SK-N-SH (cell line): ENCODE measurements around the gene SNX8. TPM values are rescaled to one million over a fixed set of nuclear protein-coding genes. Genes with fewer than 3 reads are reported as not detected.

Experiments
- CTCF ChIA-PET: fragments of 300-600, 350-600 bp; formaldehyde crosslinking; extraction: SDS; loops from one replicate; lab custom pipeline; 2021; lab: Yijun Ruan, JAX
- POLR2A ChIA-PET: fragments of 350-600 bp; sonication (Branson Sonifier 250); formaldehyde crosslinking; extraction: SDS; loops from one replicate; lab custom pipeline; 2020; ENCODE audit warnings: antibody characterized with exemption, inconsistent platforms; lab: Yijun Ruan, JAX
- DNase-seq: peaks from one replicate; pipeline ENCODE4 v3.0.0; 2012
- H2AFZ ChIP-seq: fragments of 200-600 bp; sonication (generic); 2 replicates; pipeline ENCODE4 v1.8.1; 2016; ENCODE audit warnings: antibody characterized with exemption, mild to moderate bottlenecking, low read depth
- H3F3A ChIP-seq: fragments of 200-600 bp; sonication (generic); replicated peaks from 2 replicates; pipeline ENCODE3; 2016; ENCODE audit warnings: antibody characterized with exemption, mild to moderate bottlenecking; ENCODE audit not compliant: insufficient read depth
- H3K27ac ChIP-seq, 2 experiments: fragments of 200-500 bp in 1 of 2; fragments of 200-600 bp in 1 of 2; sonication (Bioruptor generic) in 1 of 2; sonication (generic), shearing (Covaris generic) in 1 of 2; 2 replicates each; pipeline versions ENCODE4 v1.5.1 to v1.6.1; 2014 to 2016; ENCODE audit warnings: low read depth in 2 of 2, inconsistent platforms in 1 of 2, low read length in 1 of 2, mild to moderate bottlenecking in 1 of 2, mixed read lengths in 1 of 2
- H3K27me3 ChIP-seq: fragments of 200-600 bp; sonication (generic), shearing (Covaris generic); 2 replicates; pipeline ENCODE4 v1.6.1; 2016; ENCODE audit warnings: mixed run types; ENCODE audit not compliant: insufficient read depth
- H3K36me3 ChIP-seq, 2 experiments: fragments of 200-500 bp in 1 of 2; fragments of 200-600 bp in 1 of 2; sonication (Bioruptor generic) in 1 of 2; sonication (generic) in 1 of 2; replicated peaks in 1 of 2; 2 replicates each; pipeline versions ENCODE3 to v1.5.1; 2014 to 2016; ENCODE audit warnings: low read length in 1 of 2, mild to moderate bottlenecking in 1 of 2; ENCODE audit not compliant: insufficient read depth in 2 of 2, control insufficient read depth in 1 of 2
- H3K4me1 ChIP-seq, 2 experiments: fragments of 200-500 bp in 1 of 2; fragments of 200-600 bp in 1 of 2; sonication (Bioruptor generic) in 1 of 2; sonication (generic), shearing (Covaris generic) in 1 of 2; 2 replicates each; pipeline versions ENCODE4 v1.5.1 to v1.6.1; 2014 to 2016; ENCODE audit warnings: low read depth in 1 of 2, low read length in 1 of 2, mixed run types in 1 of 2; ENCODE audit not compliant: insufficient read depth in 2 of 2, control insufficient read depth in 1 of 2
- H3K4me2 ChIP-seq: fragments of 200-600 bp; sonication (generic), shearing (Covaris generic); 2 replicates; pipeline ENCODE4 v1.6.1; 2017; ENCODE audit warnings: mixed run types
- H3K4me3 ChIP-seq, 2 experiments: fragments of 200-500 bp in 1 of 2; fragments of 200-600 bp in 1 of 2; sonication (Bioruptor generic) in 1 of 2; sonication (generic), shearing (Covaris generic) in 1 of 2; 2 replicates each; pipeline versions ENCODE4 v1.5.1 to v1.8.1; 2014 to 2016; ENCODE audit warnings: low read depth in 2 of 2, inconsistent platforms in 1 of 2, low read length in 1 of 2, mild to moderate bottlenecking in 1 of 2, mixed read lengths in 1 of 2, moderate library complexity in 1 of 2
- H3K79me2 ChIP-seq: fragments of 200-600 bp; sonication (generic); 2 replicates; pipeline ENCODE4 v1.8.1; 2017; ENCODE audit warnings: mild to moderate bottlenecking; ENCODE audit not compliant: insufficient read depth
- H3K9ac ChIP-seq: fragments of 200-600 bp; sonication (generic); 2 replicates; pipeline ENCODE4 v1.6.1; 2017; ENCODE audit warnings: mixed run types
- H3K9me2 ChIP-seq: fragments of 200-600 bp; sonication (generic); 2 replicates; pipeline ENCODE4 v1.6.1; 2017; ENCODE audit warnings: mixed run types
- H3K9me3 ChIP-seq: fragments of 200-600 bp; sonication (generic); 2 replicates; pipeline ENCODE4 v1.6.1; 2017; ENCODE audit warnings: mixed run types, mild to moderate bottlenecking, moderate library complexity
- H4K20me1 ChIP-seq: fragments of 200-600 bp; sonication (generic); 2 replicates; pipeline ENCODE4 v1.6.1; 2017; ENCODE audit warnings: mild to moderate bottlenecking, mixed run types; ENCODE audit not compliant: insufficient read depth
- ELF1 ChIP-seq: IDR thresholded peaks from 2 replicates; pipeline ENCODE4 v1.4.0; 2012
- EP300 ChIP-seq, 2 experiments: IDR thresholded peaks; 2 replicates each; pipeline versions ENCODE4 v1.4.0 to v1.6.1; 2012; ENCODE audit warnings: borderline replicate concordance in 1 of 2, low read depth in 1 of 2, low read length in 1 of 2
- EZH2phosphoT487 ChIP-seq: fragments of 200-600 bp; sonication (generic); IDR thresholded peaks from 2 replicates; pipeline ENCODE4 v1.6.1; 2017; ENCODE audit warnings: low read depth, mixed run types, mild to moderate bottlenecking, antibody characterized with exemption, moderate library complexity, borderline replicate concordance
- GATA2 ChIP-seq: sonication (generic); formaldehyde crosslinking; IDR thresholded peaks from 2 replicates; pipeline ENCODE4 v1.5.0; 2020; ENCODE audit warnings: mild to moderate bottlenecking, missing genetic modification reagents
- JUND ChIP-seq: IDR thresholded peaks from 2 replicates; pipeline ENCODE4 v1.4.0; 2012
- MXI1 ChIP-seq: IDR thresholded peaks from 2 replicates; pipeline ENCODE4 v1.6.1; 2012; ENCODE audit warnings: mild to moderate bottlenecking, low read depth, low read length, improper control_type of control experiment
- NRF1 ChIP-seq: IDR thresholded peaks from 2 replicates; pipeline ENCODE4 v1.6.1; 2012; ENCODE audit warnings: low read depth, mild to moderate bottlenecking, low read length
- POLR2AphosphoS5 ChIP-seq: IDR thresholded peaks from 2 replicates; pipeline ENCODE4 v1.6.1; 2012; ENCODE audit warnings: low read depth, low read length
- RCOR1 ChIP-seq: fragments of 150-350 bp; IDR thresholded peaks from 2 replicates; pipeline ENCODE4 v1.6.1; 2017; ENCODE audit warnings: antibody characterized with exemption, low read length
- RFX5 ChIP-seq: IDR thresholded peaks from 2 replicates; pipeline ENCODE4 v1.6.1; 2012; ENCODE audit warnings: mild to moderate bottlenecking, improper control_type of control experiment, low read length
- RXRA ChIP-seq: IDR thresholded peaks from 2 replicates; pipeline ENCODE4 v1.4.0; 2012; ENCODE audit warnings: low read depth, mild to moderate bottlenecking, borderline replicate concordance
- SMC3 ChIP-seq: IDR thresholded peaks from 2 replicates; pipeline ENCODE4 v1.6.1; 2012; ENCODE audit warnings: low read depth, low read length, improper control_type of control experiment
- TCF12 ChIP-seq: IDR thresholded peaks from 2 replicates; pipeline ENCODE4 v1.4.0; 2012
- YY1 ChIP-seq: IDR thresholded peaks from 2 replicates; pipeline ENCODE4 v1.4.0; 2012; ENCODE audit warnings: low read depth, mild to moderate bottlenecking
- ZBTB33 ChIP-seq: IDR thresholded peaks from 2 replicates; pipeline ENCODE4 v1.4.0; 2012; ENCODE audit warnings: low read depth, borderline replicate concordance
- WGBS: methylation state at CpG from one replicate; pipeline ENCODE4 v1.1.6; 2017; ENCODE audit warnings: low lambda C conversion rate; 5-methylcytosine and 5-hydroxymethylcytosine counted together
- polyA plus RNA-seq, 3 experiments: library from polyadenylated mRNA; depleted of rRNA; stranded (reverse); fragments of >200 nt; gene quantifications; 2 replicates each; pipeline ENCODE4 v1.2.3, GENCODE V29; 2012
- TF ChIP-seq, protein P1 (sequence below): IDR thresholded peaks from 2 replicates; pipeline ENCODE4; 2012
- TF ChIP-seq, protein P2 (sequence below): IDR thresholded peaks from 2 replicates; pipeline ENCODE4 v1.6.1; 2012; ENCODE audit warnings: mild to moderate bottlenecking, low read depth, low read length, moderate library complexity

Gene SNX8
- polyA plus RNA-seq, 1 of the 3 experiments (the other 2 are of a cell fraction): 20.6 TPM

- H4K20me1 ChIP-seq: peaks cover 15% of the 10 kb centered on the region; the same call in 1 of the 2 replicates
- no peak overlapping the region for H3K9ac ChIP-seq
- peaks cover 0 to 5% of the 10 kb centered on the region in 2 experiments; a peak in 1 of 4 replicates for H3K4me1 ChIP-seq
- peaks cover 31 to 50% of the 10 kb centered on the region in 2 experiments for H3K36me3 ChIP-seq
- no peak for DNase-seq
- H3K4me3 ChIP-seq: no peak overlapping the region
- peaks cover 49% of the 10 kb centered on the region for H3K79me2 ChIP-seq
- CTCF ChIA-PET: interaction anchor here (2.7 kb wide), 1 partner anchor 14 kb away, joined by 10 read pairs; no protein-coding TSS in a partner anchor
- H3K9me2 ChIP-seq: no peaks in the 10 kb centered on the region
- no peak overlapping the region for H2AFZ ChIP-seq
- TF ChIP-seq EZH2phosphoT487 (no peak), NRF1 (no peak), RCOR1 (no peak), MXI1 (no peak), YY1 (no peak), TCF12 (no peak), GATA2 (CRISPR knock-in tag) (no peak), JUND (no peak), POLR2AphosphoS5 (no peak), RXRA (no peak), SMC3 (no peak), EP300 (IDR thresholded peaks at IDR 0.05; ENCODE audit: borderline replicate concordance in 1 of 2, low read depth in 1 of 2, low read length in 1 of 2) (no peak), RFX5 (no peak), ZBTB33 (no peak), ELF1 (no peak)
- TF ChIP-seq, protein P1, sequence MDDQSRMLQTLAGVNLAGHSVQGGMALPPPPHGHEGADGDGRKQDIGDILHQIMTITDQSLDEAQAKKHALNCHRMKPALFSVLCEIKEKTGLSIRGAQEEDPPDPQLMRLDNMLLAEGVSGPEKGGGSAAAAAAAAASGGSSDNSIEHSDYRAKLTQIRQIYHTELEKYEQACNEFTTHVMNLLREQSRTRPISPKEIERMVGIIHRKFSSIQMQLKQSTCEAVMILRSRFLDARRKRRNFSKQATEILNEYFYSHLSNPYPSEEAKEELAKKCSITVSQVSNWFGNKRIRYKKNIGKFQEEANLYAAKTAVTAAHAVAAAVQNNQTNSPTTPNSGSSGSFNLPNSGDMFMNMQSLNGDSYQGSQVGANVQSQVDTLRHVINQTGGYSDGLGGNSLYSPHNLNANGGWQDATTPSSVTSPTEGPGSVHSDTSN: no peak
- TF ChIP-seq, protein P2, sequence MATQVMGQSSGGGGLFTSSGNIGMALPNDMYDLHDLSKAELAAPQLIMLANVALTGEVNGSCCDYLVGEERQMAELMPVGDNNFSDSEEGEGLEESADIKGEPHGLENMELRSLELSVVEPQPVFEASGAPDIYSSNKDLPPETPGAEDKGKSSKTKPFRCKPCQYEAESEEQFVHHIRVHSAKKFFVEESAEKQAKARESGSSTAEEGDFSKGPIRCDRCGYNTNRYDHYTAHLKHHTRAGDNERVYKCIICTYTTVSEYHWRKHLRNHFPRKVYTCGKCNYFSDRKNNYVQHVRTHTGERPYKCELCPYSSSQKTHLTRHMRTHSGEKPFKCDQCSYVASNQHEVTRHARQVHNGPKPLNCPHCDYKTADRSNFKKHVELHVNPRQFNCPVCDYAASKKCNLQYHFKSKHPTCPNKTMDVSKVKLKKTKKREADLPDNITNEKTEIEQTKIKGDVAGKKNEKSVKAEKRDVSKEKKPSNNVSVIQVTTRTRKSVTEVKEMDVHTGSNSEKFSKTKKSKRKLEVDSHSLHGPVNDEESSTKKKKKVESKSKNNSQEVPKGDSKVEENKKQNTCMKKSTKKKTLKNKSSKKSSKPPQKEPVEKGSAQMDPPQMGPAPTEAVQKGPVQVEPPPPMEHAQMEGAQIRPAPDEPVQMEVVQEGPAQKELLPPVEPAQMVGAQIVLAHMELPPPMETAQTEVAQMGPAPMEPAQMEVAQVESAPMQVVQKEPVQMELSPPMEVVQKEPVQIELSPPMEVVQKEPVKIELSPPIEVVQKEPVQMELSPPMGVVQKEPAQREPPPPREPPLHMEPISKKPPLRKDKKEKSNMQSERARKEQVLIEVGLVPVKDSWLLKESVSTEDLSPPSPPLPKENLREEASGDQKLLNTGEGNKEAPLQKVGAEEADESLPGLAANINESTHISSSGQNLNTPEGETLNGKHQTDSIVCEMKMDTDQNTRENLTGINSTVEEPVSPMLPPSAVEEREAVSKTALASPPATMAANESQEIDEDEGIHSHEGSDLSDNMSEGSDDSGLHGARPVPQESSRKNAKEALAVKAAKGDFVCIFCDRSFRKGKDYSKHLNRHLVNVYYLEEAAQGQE: no peak
- 95% methylated on average over 10 of the region's 17 CpGs for WGBS
- H3F3A ChIP-seq: no peaks in the 10 kb centered on the region
- H3K4me2 ChIP-seq: no peak overlapping the region
- no peak overlapping the region for H3K27ac ChIP-seq
- POLR2A ChIA-PET: no interaction called here
- H3K9me3 ChIP-seq: no peaks in the 10 kb centered on the region
- no peaks in the 10 kb centered on the region for H3K27me3 ChIP-seq
Observed at GRCh38 chr7:2223321-2223720, 90.9 kb downstream of the SNX8 start.
